Measurements from ENCODE around the gene CNGB1.

CNGB1 gene

DNA sequence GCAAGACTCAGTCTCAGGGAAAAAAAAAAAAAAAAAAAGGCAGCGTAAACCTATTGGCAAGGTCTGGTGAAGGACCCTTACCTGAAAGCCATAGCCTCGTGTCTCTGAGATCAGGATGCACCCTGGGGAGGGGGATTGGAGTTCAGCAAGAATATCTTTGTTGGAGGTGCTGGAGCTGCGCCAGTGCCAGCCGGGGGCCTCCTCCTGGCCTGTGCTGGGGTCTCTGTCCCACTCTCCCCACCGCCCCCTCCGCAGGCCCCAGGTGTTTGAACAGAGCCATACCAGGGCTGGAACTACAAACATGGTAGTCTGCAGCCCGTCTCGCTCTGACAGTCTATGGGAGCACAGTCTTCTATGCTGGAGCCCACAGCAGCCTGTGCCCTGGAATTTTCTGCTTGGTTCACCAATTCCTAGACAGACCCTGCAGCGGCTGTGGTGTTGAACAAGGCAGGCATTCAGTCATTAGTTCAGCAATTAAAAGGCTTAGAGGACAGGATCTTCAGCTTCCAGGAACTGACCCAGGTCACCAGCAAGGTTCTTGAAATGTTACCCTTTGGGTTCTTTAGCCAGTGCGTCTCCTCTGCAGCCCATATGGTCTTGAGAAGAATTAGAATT, 126.4 kb downstream of the CNGB1 start:
- H3K4me3 ChIP-seq (ENCODE audit: low read depth in 1 of 2, low read length in 2 of 2) = no peak overlapping the region
- no peak overlapping the region for H3K4me2 ChIP-seq (ENCODE audit: insufficient read depth, low read length)
- DNase-seq = no peak
- no peaks in the 10 kb centered on the region for H3K4me1 ChIP-seq (ENCODE audit: insufficient read depth, low read length)
- H3K27ac ChIP-seq (ENCODE audit: low read length) = no peak overlapping the region
- ATAC-seq (ENCODE audit: insufficient read depth, low read depth) = no peak
- TF ChIP-seq EZH2 (IDR thresholded peaks at IDR 0.05; ENCODE audit: borderline replicate concordance, low read depth, low read length, severe bottlenecking) = no peak
- TF ChIP-seq, protein P1, sequence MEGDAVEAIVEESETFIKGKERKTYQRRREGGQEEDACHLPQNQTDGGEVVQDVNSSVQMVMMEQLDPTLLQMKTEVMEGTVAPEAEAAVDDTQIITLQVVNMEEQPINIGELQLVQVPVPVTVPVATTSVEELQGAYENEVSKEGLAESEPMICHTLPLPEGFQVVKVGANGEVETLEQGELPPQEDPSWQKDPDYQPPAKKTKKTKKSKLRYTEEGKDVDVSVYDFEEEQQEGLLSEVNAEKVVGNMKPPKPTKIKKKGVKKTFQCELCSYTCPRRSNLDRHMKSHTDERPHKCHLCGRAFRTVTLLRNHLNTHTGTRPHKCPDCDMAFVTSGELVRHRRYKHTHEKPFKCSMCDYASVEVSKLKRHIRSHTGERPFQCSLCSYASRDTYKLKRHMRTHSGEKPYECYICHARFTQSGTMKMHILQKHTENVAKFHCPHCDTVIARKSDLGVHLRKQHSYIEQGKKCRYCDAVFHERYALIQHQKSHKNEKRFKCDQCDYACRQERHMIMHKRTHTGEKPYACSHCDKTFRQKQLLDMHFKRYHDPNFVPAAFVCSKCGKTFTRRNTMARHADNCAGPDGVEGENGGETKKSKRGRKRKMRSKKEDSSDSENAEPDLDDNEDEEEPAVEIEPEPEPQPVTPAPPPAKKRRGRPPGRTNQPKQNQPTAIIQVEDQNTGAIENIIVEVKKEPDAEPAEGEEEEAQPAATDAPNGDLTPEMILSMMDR (IDR thresholded peaks at IDR 0.05; ENCODE audit: borderline replicate concordance, extremely low read depth, low read length, poor library complexity, severe bottlenecking) = no peak
- no peak overlapping the region for H3K9ac ChIP-seq (ENCODE audit: low read depth, low read length)
- H3K79me2 ChIP-seq (ENCODE audit: insufficient read depth, low read length) = no peaks in the 10 kb centered on the region
- H4K20me1 ChIP-seq (ENCODE audit: insufficient read depth, low read length) = no peaks in the 10 kb centered on the region
- H2AFZ ChIP-seq (ENCODE audit: low read depth, low read length) = no peak overlapping the region
- H3K27me3 ChIP-seq (ENCODE audit: insufficient read depth, low read length, poor library complexity) = peaks cover 6% of the 10 kb centered on the region
- no peaks in the 10 kb centered on the region for H3K36me3 ChIP-seq (ENCODE audit: insufficient read depth, low read length)
- H3K9me3 ChIP-seq (ENCODE audit: insufficient read depth, low read length, severe bottlenecking) = no peaks in the 10 kb centered on the region

DNA sequence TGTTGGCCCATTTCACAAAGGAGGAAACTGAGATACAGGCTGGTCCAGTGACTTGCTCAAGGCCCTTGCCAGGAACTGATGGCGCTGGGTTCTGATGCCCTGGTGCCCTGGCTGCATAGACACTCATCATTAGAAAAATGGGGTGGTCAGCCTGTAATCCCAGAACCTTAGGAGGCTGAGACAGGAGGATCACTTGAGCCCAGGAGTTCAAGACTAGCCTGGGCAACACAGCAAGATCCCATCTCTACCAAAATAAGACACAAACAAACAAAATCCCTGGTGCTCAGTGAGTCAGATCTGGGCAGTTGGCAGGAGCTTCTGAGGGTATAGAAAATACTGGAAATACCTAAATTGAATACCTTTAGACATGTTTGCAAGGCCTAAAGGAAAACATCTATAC, 127.5 kb downstream of the CNGB1 start:
- Histone ChIP-seq H3K4me2 (ENCODE audit: insufficient read depth, low read length) (no peak overlapping the region), H3K27ac (ENCODE audit: low read length) (no peak overlapping the region), H4K20me1 (ENCODE audit: insufficient read depth, low read length) (no peaks in the 10 kb centered on the region), H3K9me3 (ENCODE audit: insufficient read depth, low read length, severe bottlenecking) (no peaks in the 10 kb centered on the region), H3K4me3 (ENCODE audit: low read depth in 1 of 2, low read length in 2 of 2) (no peak overlapping the region), H3K36me3 (ENCODE audit: insufficient read depth, low read length) (no peaks in the 10 kb centered on the region), H3K79me2 (ENCODE audit: insufficient read depth, low read length) (no peaks in the 10 kb centered on the region), H3K4me1 (ENCODE audit: insufficient read depth, low read length) (no peaks in the 10 kb centered on the region), H2AFZ (ENCODE audit: low read depth, low read length) (no peak overlapping the region), H3K27me3 (ENCODE audit: insufficient read depth, low read length, poor library complexity) (peaks cover 3% of the 10 kb centered on the region), H3K9ac (ENCODE audit: low read depth, low read length) (no peak overlapping the region)
- TF ChIP-seq, protein P1 (IDR thresholded peaks at IDR 0.05; ENCODE audit: borderline replicate concordance, extremely low read depth, low read length, poor library complexity, severe bottlenecking) = no peak
- TF ChIP-seq EZH2 (IDR thresholded peaks at IDR 0.05; ENCODE audit: borderline replicate concordance, low read depth, low read length, severe bottlenecking) = no peak
- DNase-seq = no peak
- no peak for ATAC-seq (ENCODE audit: insufficient read depth, low read depth)

DNA sequence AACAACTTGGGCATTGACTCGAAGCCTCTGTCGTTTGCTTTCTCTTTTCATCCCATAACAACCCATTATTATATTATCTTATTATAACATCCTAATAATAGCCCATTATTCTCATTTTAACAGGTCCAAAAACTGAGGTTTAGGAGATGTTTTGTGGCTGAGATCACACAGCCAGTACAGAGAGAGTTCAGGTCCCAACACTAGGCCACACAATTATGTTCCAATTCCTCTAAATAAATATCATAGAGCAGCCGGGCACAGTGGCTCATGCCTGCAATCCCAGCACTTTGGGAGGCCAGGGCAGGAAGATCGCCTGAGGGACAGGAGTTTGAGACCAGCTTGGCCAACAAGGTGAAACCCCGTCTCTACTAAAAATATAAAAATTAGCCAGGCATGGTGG, 128.3 kb downstream of the CNGB1 start:
- no peaks in the 10 kb centered on the region for H3K36me3 ChIP-seq (ENCODE audit: insufficient read depth, low read length)

More for the DNA sequence above, 128.3 kb downstream of the CNGB1 start:
- Histone ChIP-seq H4K20me1 (ENCODE audit: insufficient read depth, low read length) (no peaks in the 10 kb centered on the region), H2AFZ (ENCODE audit: low read depth, low read length) (no peak overlapping the region), H3K4me1 (ENCODE audit: insufficient read depth, low read length) (no peaks in the 10 kb centered on the region), H3K27ac (ENCODE audit: low read length) (no peak overlapping the region), H3K4me3 (ENCODE audit: low read depth in 1 of 2, low read length in 2 of 2) (no peak overlapping the region), H3K9ac (ENCODE audit: low read depth, low read length) (no peak overlapping the region), H3K79me2 (ENCODE audit: insufficient read depth, low read length) (no peaks in the 10 kb centered on the region), H3K9me3 (ENCODE audit: insufficient read depth, low read length, severe bottlenecking) (no peaks in the 10 kb centered on the region), H3K4me2 (ENCODE audit: insufficient read depth, low read length) (no peak overlapping the region), H3K27me3 (ENCODE audit: insufficient read depth, low read length, poor library complexity) (no peaks in the 10 kb centered on the region)
- DNase-seq (no peak), ATAC-seq (ENCODE audit: insufficient read depth, low read depth) (no peak)
- TF ChIP-seq EZH2 (IDR thresholded peaks at IDR 0.05; ENCODE audit: borderline replicate concordance, low read depth, low read length, severe bottlenecking) = no peak
- TF ChIP-seq, protein P1 (IDR thresholded peaks at IDR 0.05; ENCODE audit: borderline replicate concordance, extremely low read depth, low read length, poor library complexity, severe bottlenecking) = no peak

Data from DND-41 (cell line).